ENCODE data around the gene SMAD3.

The SMAD3 gene

DNA sequence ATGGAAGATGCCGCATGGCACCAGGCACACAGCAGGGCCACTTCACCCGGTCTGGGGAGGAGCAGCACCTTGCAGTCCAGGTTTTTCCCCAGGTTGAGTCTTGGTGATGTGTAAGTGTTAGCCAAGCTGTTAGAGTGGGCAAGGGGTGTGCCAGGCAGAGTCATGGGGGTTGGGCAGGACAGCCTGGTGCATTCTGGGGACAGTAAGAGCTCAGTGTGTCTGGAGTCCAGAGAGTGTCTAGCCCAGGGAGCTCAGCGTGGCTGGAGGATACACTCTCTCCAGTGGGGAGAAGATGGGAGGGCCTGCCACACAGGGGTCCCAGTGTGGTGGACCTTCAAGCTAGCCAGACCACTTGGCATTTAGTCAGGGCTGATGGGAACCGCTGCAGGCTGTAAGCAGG is 101.7 kb downstream of the SMAD3 start:
- DNase-seq, result no peak

- DNase-seq, result no peak
These were observed 103.3 kb downstream of the SMAD3 start for GRCh38 chr15:67168694-67169093.

DNA sequence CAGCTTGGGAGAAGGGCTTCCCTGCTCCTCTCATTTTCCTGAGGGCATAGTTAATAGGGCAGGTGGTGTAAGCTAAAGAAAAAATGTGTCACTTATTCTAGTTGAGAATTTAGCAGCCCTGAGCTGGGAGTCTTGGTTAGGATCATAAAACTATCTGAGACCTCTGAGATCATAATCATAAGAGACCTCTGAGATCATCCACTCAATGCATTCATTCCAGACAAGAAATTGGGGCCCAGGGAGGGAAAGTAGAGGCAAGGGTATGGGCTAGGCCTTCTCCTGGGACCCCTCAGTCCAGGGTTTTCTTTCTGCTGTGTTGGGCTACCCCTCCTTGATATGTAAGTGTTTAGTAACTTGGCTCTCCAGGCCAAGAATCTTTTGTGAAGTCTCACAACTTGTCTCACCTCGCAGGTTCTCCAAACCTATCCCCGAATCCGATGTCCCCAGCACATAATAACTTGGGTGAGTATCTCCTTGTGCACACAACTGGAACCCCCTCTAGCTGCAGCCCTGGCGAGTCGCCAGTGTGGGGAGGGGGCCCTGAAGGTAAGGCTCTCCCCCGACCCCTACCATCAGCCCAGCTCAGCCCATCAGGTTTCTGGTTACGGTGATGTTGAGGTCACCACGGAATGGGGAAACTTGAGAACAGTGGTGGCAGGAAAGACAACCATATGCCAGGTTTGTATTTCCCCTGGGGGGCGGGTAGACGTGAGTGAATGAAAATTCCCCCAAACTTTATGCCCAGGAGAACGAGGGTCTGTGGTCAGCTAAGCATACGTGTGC is 104.9 kb downstream of the SMAD3 start:
- DNase-seq, result no peak

GRCh38 chr15:67171471-67171870 is 106.1 kb downstream of the SMAD3 start:
- DNase-seq, result no peak

GRCh38 chr15:67172172-67172571 is 106.8 kb downstream of the SMAD3 start:
- no peak for DNase-seq

DNA sequence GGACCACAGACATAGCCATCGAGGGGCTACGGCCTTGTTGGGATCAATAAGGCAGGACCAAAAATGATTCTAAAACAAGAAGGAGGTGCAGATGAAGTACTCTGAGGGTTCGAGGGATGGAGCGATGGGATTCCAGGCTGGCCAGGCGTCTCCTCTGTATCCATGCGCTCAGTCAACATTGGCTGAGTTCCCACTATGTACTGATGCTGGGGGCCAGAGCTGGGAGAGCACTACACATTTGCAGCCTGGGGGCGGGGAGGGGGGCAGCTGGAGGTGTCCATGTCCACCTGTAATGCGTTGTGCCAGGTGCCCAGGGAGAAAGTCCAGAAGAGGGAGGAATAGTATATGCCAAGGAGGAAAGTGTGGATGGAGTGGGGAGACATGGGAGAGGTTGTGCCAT is 107.6 kb downstream of the SMAD3 start:
- DNase-seq, result no peak

GRCh38 chr15:67173786-67174185 is 108.4 kb downstream of the SMAD3 start:
- DNase-seq, result no peak

DNA sequence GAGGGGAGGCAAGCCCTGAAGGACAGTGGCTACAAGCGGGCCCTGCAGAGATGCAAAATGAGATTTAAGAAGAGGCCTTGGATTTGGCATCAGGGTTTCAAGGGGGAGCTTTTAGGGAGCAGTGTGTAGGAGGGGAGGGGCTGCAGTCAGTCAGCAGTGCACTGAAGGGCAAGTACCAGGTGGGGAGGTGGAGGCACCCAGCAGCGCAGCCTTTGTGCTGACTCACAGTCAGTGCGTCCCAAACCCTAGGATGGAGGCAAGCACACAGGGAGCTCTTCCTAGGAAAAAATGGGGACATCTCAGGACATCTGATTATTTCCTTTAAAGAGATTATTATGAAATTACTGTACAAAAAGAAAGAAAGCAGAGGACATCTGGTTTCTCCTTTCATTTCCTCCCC is 109.0 kb downstream of the SMAD3 start:
- no peak for DNase-seq

- DNase-seq, result no peak
These were observed 109.6 kb downstream of the SMAD3 start for GRCh38 chr15:67174864-67175573.

DNA sequence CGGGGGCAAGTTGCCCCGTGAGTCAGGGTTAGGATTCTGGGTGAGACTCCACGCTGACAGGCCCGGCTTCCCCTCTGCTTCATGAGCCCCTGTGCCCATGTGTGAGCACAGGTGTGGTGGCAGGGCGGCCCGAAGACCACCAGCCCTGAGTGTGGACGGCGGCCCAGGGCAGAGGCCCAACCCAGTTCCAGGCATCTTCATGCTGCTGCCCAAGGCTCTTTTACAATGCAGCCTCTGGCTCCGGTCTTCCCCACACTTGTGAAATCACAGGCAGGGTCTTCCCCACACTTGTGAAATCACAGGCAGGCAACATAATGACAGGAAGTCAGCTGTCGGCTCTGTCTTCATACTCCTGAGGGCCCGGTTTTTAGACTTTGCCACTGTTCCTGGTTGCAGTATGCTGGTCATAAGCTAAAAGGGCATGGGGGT is 110.3 kb downstream of the SMAD3 start:
- peak; percentile 9 for DNase-seq

DNA sequence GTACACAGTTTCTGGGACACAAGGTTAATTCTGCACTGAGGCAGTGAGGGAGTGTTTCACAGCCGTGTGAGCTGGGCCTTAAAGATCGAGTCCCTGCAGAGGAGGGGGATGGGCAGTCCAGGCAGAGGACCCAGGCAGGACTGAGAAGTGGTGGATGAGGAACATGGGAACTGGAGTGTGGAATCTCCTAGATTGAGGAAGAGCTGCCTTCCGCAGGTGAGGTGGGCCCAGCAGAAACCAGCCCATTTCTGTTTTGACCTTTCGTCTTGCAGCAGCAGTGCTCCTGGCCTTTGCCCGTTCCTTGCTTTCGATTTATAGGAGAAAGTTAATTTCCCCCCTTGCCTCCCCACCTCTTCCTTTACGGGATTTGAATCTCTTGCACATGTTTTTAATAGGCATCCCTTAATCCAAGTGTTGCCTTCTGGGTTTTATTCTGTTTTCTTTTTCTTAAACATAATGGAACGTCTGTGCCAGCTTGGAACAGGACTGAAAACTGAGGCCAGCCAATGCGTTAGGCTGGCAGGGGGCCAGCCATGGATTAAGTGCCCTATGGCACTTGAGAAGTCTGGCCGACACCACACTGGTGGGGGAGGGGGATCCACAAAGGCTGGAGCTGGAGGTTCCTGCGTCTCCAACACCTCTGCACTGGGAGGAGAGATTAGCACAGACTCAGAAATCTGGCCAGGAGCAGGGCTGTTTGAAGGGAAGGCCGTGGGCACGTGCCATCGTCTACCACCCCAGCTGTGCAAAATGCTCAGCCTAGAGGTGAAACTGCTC is 111.0 kb downstream of the SMAD3 start:
- DNase-seq, result no peak

DNA sequence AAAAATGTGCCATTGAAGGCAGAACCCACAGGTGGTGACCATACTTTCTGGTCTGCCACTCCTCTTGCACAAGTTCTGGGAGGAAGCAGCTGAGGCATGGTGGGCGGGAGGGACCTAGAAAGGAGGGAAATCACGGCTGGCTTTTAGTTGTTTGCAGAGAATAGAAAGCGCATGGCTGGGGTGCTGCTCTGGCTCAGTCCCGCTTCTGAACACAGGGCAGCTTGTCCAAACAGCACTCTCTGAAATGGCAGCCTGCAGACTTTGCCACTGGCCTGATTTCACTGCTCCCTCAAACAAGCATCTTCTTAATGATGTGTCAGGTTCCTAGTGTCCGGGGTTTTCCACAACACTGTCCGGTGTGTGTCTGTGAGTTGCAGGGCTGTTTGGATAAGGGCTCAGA is 112.3 kb downstream of the SMAD3 start:
- DNase-seq, result no peak

GRCh38 chr15:67178569-67179210 is 113.3 kb downstream of the SMAD3 start:
- no peak for DNase-seq

GRCh38 chr15:67179411-67179995 is 114.1 kb downstream of the SMAD3 start:
- DNase-seq, result no peak

DNA sequence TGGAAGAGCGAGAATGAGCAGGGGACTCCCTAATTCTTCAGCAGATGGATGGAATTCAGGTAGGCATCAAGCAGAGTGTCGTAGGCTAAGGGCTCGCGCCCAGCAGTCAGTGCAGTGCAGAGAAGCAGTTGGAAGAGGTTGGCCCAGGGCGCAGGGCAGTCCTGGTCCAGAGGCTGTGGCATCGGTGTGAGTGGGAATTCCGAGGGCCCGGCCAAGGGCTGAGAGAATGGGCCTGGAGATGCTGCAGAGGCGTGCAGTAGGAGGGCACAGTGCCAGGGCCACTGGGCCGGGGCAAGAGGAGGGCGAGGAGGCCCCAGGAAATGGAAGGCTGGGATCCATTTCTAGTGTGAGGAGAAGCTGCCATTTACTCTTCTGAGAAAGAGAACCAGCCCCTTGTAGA is 114.6 kb downstream of the SMAD3 start:
- no peak for DNase-seq

- DNase-seq, result no peak
These were observed 115.3 kb downstream of the SMAD3 start for GRCh38 chr15:67180514-67181191.

DNA sequence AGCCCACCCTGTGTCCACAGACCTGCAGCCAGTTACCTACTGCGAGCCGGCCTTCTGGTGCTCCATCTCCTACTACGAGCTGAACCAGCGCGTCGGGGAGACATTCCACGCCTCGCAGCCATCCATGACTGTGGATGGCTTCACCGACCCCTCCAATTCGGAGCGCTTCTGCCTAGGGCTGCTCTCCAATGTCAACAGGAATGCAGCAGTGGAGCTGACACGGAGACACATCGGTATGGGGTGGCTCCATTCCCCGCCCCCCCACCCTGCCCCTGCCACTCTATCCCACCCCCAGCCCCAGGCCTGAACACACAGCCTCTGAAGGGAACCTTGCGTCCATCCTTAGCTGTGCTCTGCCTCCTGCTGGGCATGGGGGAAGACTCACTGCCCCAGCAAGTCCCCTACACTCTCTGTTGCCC is 115.8 kb downstream of the SMAD3 start:
- DNase-seq, result no peak

- DNase-seq, result no peak
These were observed 118.2 kb downstream of the SMAD3 start for GRCh38 chr15:67183443-67184169.

GRCh38 chr15:67184208-67184925 is 119.0 kb downstream of the SMAD3 start:
- no peak for DNase-seq

- DNase-seq, result no peak
These were observed 119.6 kb downstream of the SMAD3 start for GRCh38 chr15:67185051-67185450.
